Stomach (tissue), 9 donors: ENCODE measurements around the gene SYNE3. TPM values are rescaled to one million over a fixed set of nuclear protein-coding genes. Genes with fewer than 3 reads are reported as not detected.

Experiments
- DNase-seq, 2 donors: peaks; one replicate each; pipeline versions ENCODE4 v3.0.0 to v3.0.0-alpha.2; 2013 to 2019
- H3K27ac ChIP-seq, 5 donors: fragments of 200-600 bp in 4 of 5; sonication (generic) in 4 of 5; one replicate each; pipeline ENCODE4 v1.5.1; 2013 to 2019; ENCODE audit warnings: mild to moderate bottlenecking in 1 of 5, moderate library complexity in 1 of 5
- H3K27me3 ChIP-seq, 3 donors: fragments of 200-600 bp; sonication (generic); one replicate each; pipeline ENCODE4 v1.5.1; 2017 to 2019; ENCODE audit warnings: mixed run types in 1 of 3
- H3K36me3 ChIP-seq, 4 donors: fragments of 200-600 bp; sonication (generic); 1 replicate in 3 of 4; 2 replicates in 1 of 4; pipeline ENCODE4 v1.5.1; 2016 to 2019
- H3K4me1 ChIP-seq, 4 donors: fragments of 200-600 bp; sonication (generic); one replicate each; pipeline ENCODE4 v1.5.1; 2016 to 2019
- H3K4me3 ChIP-seq, 4 donors: fragments of 200-600 bp; sonication (generic) in 3 of 4; one replicate each; pipeline ENCODE4 v1.5.1; 2016 to 2019; ENCODE audit warnings: mild to moderate bottlenecking in 1 of 4
- H3K9me3 ChIP-seq, 4 donors: fragments of 200-600 bp; sonication (generic); one replicate each; pipeline ENCODE4 v1.5.1; 2016 to 2019
- EP300 ChIP-seq: sonication (generic); formaldehyde crosslinking; IDR thresholded peaks from one replicate; pipeline ENCODE4 v1.6.1; 2017; ENCODE audit warnings: antibody characterized with exemption
- POLR2A ChIP-seq, 4 donors: fragments of 450-650 bp; IDR thresholded peaks; one replicate each; pipeline ENCODE4 v1.6.1; 2016; ENCODE audit warnings: antibody characterized with exemption in 4 of 4, control low read depth in 2 of 4, mild to moderate bottlenecking in 1 of 4, moderate library complexity in 1 of 4
- POLR2AphosphoS5 ChIP-seq, 3 donors: sonication (generic); formaldehyde crosslinking; IDR thresholded peaks; one replicate each; pipeline ENCODE4 v1.6.1; 2016; ENCODE audit warnings: antibody characterized with exemption in 3 of 3
- WGBS, 5 donors: extraction: QIAGEN DNeasy Blood & Tissue Kit in 3 of 5; methylation state at CpG; one replicate each; pipeline versions ENCODE4 v1.1.5 to v1.1.7; 2013 to 2018; 5-methylcytosine and 5-hydroxymethylcytosine counted together
- intact Hi-C: fragments of 100-400 bp; cut with DNase I; formaldehyde crosslinking; loops from one replicate; pipeline ENCODE4 v1.15.1; 2023; ENCODE audit warnings: low total_unique reads
- polyA plus RNA-seq, 3 donors: library from polyadenylated mRNA; stranded (reverse); fragments of 200-250 nt; gene quantifications; one replicate each; pipeline ENCODE4 v1.2.3, GENCODE V29; 2013
- total RNA-seq, 5 donors: library from RNA; depleted of rRNA; stranded (reverse); fragments of >200 nt; gene quantifications; one replicate each; pipeline versions ENCODE4 v1.1.0 to v1.2.3, GENCODE V29; 2014 to 2016
- TF ChIP-seq, protein P1 (sequence below), 7 experiments: fragments of 450-650 bp in 4 of 7; fragments of 200-600 bp in 3 of 7; sonication (generic) in 3 of 7; IDR thresholded peaks; one replicate each; pipeline ENCODE4 v1.5.1; 2016 to 2019; ENCODE audit warnings: antibody characterized with exemption in 7 of 7, control low read depth in 2 of 7, mild to moderate bottlenecking in 1 of 7
- donor health status: healthy with polysubstance abuse.
- donor health status: Bipolar disorder and iron deficiency.
- donor health status: healthy.

SYNE3 gene
- total and polyA plus RNA-seq, 8 donors: 0.58 to 85.2 (median 5.9) TPM

DNA sequence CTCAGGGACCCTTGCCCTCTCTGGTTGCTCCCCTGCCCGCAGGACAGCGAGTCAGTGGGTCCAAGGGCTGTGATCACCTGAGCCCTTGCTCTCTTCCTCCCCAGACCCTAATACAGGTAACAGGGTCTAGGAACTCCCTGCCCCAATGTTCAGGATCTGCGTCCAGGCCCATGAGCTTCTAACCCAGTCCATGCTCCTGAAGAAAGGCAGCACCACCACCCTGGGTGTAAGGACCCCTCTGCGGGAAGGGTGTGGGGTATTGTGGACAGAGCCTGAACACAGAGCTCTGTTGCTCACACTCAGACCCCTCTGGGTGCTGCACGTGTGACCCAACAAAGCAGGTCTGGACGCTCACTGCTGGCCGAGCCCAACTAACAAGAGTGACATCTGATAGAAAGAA, 36.7 kb upstream of the SYNE3 start:
- no peak for DNase-seq
- TF ChIP-seq POLR2A (IDR thresholded peaks at IDR 0.05) (no peak), EP300 (no peak), POLR2AphosphoS5 (IDR thresholded peaks at IDR 0.05) (no peak)
- TF ChIP-seq, protein P1, sequence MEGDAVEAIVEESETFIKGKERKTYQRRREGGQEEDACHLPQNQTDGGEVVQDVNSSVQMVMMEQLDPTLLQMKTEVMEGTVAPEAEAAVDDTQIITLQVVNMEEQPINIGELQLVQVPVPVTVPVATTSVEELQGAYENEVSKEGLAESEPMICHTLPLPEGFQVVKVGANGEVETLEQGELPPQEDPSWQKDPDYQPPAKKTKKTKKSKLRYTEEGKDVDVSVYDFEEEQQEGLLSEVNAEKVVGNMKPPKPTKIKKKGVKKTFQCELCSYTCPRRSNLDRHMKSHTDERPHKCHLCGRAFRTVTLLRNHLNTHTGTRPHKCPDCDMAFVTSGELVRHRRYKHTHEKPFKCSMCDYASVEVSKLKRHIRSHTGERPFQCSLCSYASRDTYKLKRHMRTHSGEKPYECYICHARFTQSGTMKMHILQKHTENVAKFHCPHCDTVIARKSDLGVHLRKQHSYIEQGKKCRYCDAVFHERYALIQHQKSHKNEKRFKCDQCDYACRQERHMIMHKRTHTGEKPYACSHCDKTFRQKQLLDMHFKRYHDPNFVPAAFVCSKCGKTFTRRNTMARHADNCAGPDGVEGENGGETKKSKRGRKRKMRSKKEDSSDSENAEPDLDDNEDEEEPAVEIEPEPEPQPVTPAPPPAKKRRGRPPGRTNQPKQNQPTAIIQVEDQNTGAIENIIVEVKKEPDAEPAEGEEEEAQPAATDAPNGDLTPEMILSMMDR (IDR thresholded peaks at IDR 0.05): no peak

DNA sequence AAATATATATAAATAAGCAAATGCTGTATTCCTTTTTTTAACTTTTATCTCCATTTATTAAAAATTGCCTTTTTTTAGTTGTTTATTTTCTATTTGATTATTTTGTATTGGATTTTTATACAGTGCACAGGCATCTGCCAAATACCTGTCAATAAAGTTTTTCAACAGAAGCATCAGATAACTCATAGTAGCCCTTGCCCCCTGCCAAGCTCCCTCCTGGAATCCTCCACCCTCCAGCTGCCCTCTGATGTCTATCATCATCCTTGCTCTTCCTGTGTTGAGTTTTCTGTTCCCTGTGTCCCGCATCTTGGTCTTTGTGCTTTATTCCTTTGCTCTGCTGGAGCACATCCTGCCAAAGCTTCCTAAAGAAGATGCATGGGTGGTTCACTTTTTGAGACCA, 35.0 kb upstream of the SYNE3 start:
- 91 to 100% (median 100%) methylated on average over 1 of the region's 1 CpG for WGBS, 5 donors
- TF ChIP-seq EP300 (no peak), POLR2A (IDR thresholded peaks at IDR 0.05) (no peak), POLR2AphosphoS5 (IDR thresholded peaks at IDR 0.05) (no peak)
- TF ChIP-seq, protein P1 (IDR thresholded peaks at IDR 0.05): no peak
- peaks cover 0 to 3% (median 0%) of the 10 kb centered on the region in 4 donors for H3K4me1 ChIP-seq
- H3K36me3 ChIP-seq: peaks cover 0 to 6% (median 0%) of the 10 kb centered on the region in 4 donors
- no peaks in the 10 kb centered on the region for H3K27me3 ChIP-seq
- intact Hi-C loops: no loop called here
- DNase-seq: no peak
- no peaks in the 10 kb centered on the region for H3K9me3 ChIP-seq
- H3K4me3 ChIP-seq: no peak overlapping the region
- H3K27ac ChIP-seq: no peak overlapping the region

More for the DNA sequence above, 36.7 kb upstream of the SYNE3 start:
- 89 to 94% (median 94%) methylated on average over 7 of the region's 7 CpGs for WGBS, 5 donors
- no peak overlapping the region for H3K27ac ChIP-seq
- H3K27me3 ChIP-seq: no peaks in the 10 kb centered on the region
- peaks cover 0 to 3% (median 0%) of the 10 kb centered on the region in 4 donors for H3K4me1 ChIP-seq
- H3K4me3 ChIP-seq: no peak overlapping the region
- no peaks in the 10 kb centered on the region for H3K36me3 ChIP-seq
- intact Hi-C loops: no loop called here
- H3K9me3 ChIP-seq: no peaks in the 10 kb centered on the region

- Histone ChIP-seq H3K9me3 (no peaks in the 10 kb centered on the region), H3K4me1 (peaks cover 0 to 13% (median 0%) of the 10 kb centered on the region in 4 donors), H3K4me3 (no peak overlapping the region), H3K27ac (no peak overlapping the region), H3K27me3 (no peaks in the 10 kb centered on the region), H3K36me3 (peaks cover 0 to 10% (median 5%) of the 10 kb centered on the region in 4 donors)
- intact Hi-C loops: no loop called here
- WGBS, 5 donors: 54 to 64% (median 62%) methylated on average over 16 of the region's 16 CpGs
- TF ChIP-seq EP300: no peak
- TF ChIP-seq POLR2A (IDR thresholded peaks at IDR 0.05): no peak
- peak in 1 of 3 donors; percentile 12 for TF ChIP-seq POLR2AphosphoS5 (IDR thresholded peaks at IDR 0.05)
- peak in 1 of 2 donors; percentile 45 for DNase-seq
These were observed 33.5 kb upstream of the SYNE3 start for GRCh38 chr14:95549656-95550585.

- peaks cover 0 to 22% (median 17%) of the 10 kb centered on the region in 4 donors for H3K36me3 ChIP-seq
- TF ChIP-seq POLR2AphosphoS5 (IDR thresholded peaks at IDR 0.05): no peak
- no peak for TF ChIP-seq EP300
- TF ChIP-seq, protein P1 (IDR thresholded peaks at IDR 0.05): no peak
- no peak for TF ChIP-seq POLR2A (IDR thresholded peaks at IDR 0.05)
These were observed 32.0 kb upstream of the SYNE3 start for GRCh38 chr14:95548328-95548929.

More at GRCh38 chr14:95548328-95548929, 32.0 kb upstream of the SYNE3 start:
- intact Hi-C loops: no loop called here
- DNase-seq: no peak
- H3K27me3 ChIP-seq: no peaks in the 10 kb centered on the region
- H3K27ac ChIP-seq: no peak overlapping the region
- peaks cover 0 to 13% (median 0%) of the 10 kb centered on the region in 4 donors for H3K4me1 ChIP-seq
- WGBS, 5 donors: 85 to 93% (median 90%) methylated on average over 9 of the region's 9 CpGs
- no peaks in the 10 kb centered on the region for H3K9me3 ChIP-seq
- H3K4me3 ChIP-seq: no peak overlapping the region
